Natural killer cell (primary cell): Measurements from ENCODE around the gene CD27. TPM values are rescaled to one million over a fixed set of nuclear protein-coding genes. Genes with fewer than 3 reads are reported as not detected.

Experiments used
- ATAC-seq, 3 donors: fragments of 150-1000 bp in 2 of 3; fragments of 200-7000 bp in 1 of 3; cut with Tn5 transposase; 1 replicate in 1 of 3; 2 replicates in 2 of 3; pipeline ENCODE4 v1.10.0; 2021; ENCODE audit warnings: mild to moderate bottlenecking in 2 of 3, moderate library complexity in 2 of 3
- DNase-seq, 2 donors: peaks; one replicate each; pipeline versions ENCODE4 v3.0.0 to v3.0.0-alpha.2; 2013 to 2021; ENCODE audit warnings: mixed read lengths in 1 of 2
- H3K27ac ChIP-seq: one replicate; pipeline ENCODE4 v1.5.1; 2013; ENCODE audit warnings: mild to moderate bottlenecking, low read length
- H3K27me3 ChIP-seq: one replicate; pipeline ENCODE4 v1.6.1; 2013; ENCODE audit warnings: low read length; ENCODE audit not compliant: control insufficient read depth, insufficient read depth
- H3K36me3 ChIP-seq: one replicate; pipeline ENCODE4 v1.6.1; 2013; ENCODE audit warnings: low read length; ENCODE audit not compliant: control insufficient read depth, insufficient read depth
- H3K4me1 ChIP-seq: one replicate; pipeline ENCODE4 v1.6.1; 2013; ENCODE audit warnings: low read length; ENCODE audit not compliant: control insufficient read depth, insufficient read depth
- H3K4me3 ChIP-seq: one replicate; pipeline ENCODE4 v1.5.1; 2013; ENCODE audit warnings: low read length
- H3K9me3 ChIP-seq: one replicate; pipeline ENCODE4 v1.6.1; 2013; ENCODE audit warnings: low read length; ENCODE audit not compliant: control insufficient read depth, insufficient read depth
- H3K27ac Mint-ChIP-seq, 2 donors: one replicate each; pipeline ENCODE4 v1.8.0; 2022; ENCODE audit warnings: mild to moderate bottlenecking in 2 of 2, mixed read lengths in 2 of 2, moderate library complexity in 1 of 2
- H3K27me3 Mint-ChIP-seq, 2 donors: one replicate each; pipeline ENCODE4 v1.8.0; 2022; ENCODE audit warnings: low read depth in 2 of 2, mixed read lengths in 2 of 2
- H3K36me3 Mint-ChIP-seq: one replicate; pipeline ENCODE4 v1.8.0; 2022; ENCODE audit warnings: mixed read lengths
- H3K4me1 Mint-ChIP-seq, 2 donors: one replicate each; pipeline ENCODE4 v1.8.0; 2022; ENCODE audit warnings: mixed read lengths in 2 of 2
- H3K4me3 Mint-ChIP-seq: one replicate; pipeline ENCODE4 v1.8.0; 2022; ENCODE audit warnings: mild to moderate bottlenecking, moderate library complexity, mixed read lengths
- H3K9me3 Mint-ChIP-seq, 2 donors: one replicate each; pipeline ENCODE4 v1.8.0; 2022; ENCODE audit warnings: mixed read lengths in 2 of 2
- CTCF ChIP-seq: fragments of 200-600 bp; IDR thresholded peaks from one replicate; pipeline ENCODE4 v1.8.0; 2022; ENCODE audit warnings: antibody characterized with exemption
- WGBS: methylation state at CpG from one replicate; pipeline ENCODE4 v1.1.7; 2013; ENCODE audit warnings: missing lambda C conversion rate; ENCODE audit not compliant: insufficient coverage; 5-methylcytosine and 5-hydroxymethylcytosine counted together
- intact Hi-C: fragments of 100-400 bp; cut with micrococcal nuclease; formaldehyde crosslinking; loops from one replicate; pipeline ENCODE4 v1.14.2; 2022
- total RNA-seq, 4 donors: library from RNA; stranded (reverse); fragments of 120-200 nt in 1 of 4; gene quantifications; one replicate each; pipeline versions ENCODE4 v1.2.3 to v1.2.4, GENCODE V29; 2013 to 2022

CD27 gene
- total RNA-seq, 3 donors from 2014 or later (not counting 1 experiment from before 2014, with no cell fraction given), result 2.7 to 13.7 (median 3.1) TPM

GRCh38 chr12:6463216-6463615 is 18.5 kb downstream of the CD27 start:
- DNase-seq (peak in 1 of 2 donors; percentile 62), ATAC-seq (peak in 1 of 3 donors; percentile 19)
- Histone ChIP-seq H3K27me3 (no peaks in the 10 kb centered on the region), H3K9me3 (no peaks in the 10 kb centered on the region), H3K4me3 (no peak overlapping the region), H3K4me1 (peaks cover 57% of the 10 kb centered on the region), H3K36me3 (peaks cover 60% of the 10 kb centered on the region), H3K27ac (peak overlapping the region; percentile 88)
- Mint-ChIP-seq H3K9me3 (no peaks in the 10 kb centered on the region), H3K4me3 (peak overlapping the region; percentile 80), H3K27ac (peak overlapping the region; percentile 95 to 97), H3K27me3 (no peaks in the 10 kb centered on the region), H3K4me1 (peaks cover 61 to 87% of the 10 kb centered on the region in 2 donors), H3K36me3 (peaks cover 19% of the 10 kb centered on the region)
- no peak for TF ChIP-seq CTCF
- 47% methylated on average over 6 of the region's 7 CpGs for WGBS
- intact Hi-C loops, result loop anchor here (2.0 to 5.0 kb wide), 2 partner anchors 126 to 144 kb away; partner anchors contain the start of gene CHD4

GRCh38 chr12:6463858-6464257 is 19.1 kb downstream of the CD27 start:
- intact Hi-C loops, result loop anchor here (2.0 to 5.0 kb wide), 2 partner anchors 127 to 143 kb away; partner anchors contain the start of gene CHD4
- H3K9me3 ChIP-seq, result no peaks in the 10 kb centered on the region
- H3K36me3 ChIP-seq, result peaks cover 57% of the 10 kb centered on the region
- peak overlapping the region; percentile 88 for H3K27ac ChIP-seq
- no peak overlapping the region for H3K4me3 ChIP-seq
- DNase-seq, result no peak
- Mint-ChIP-seq H3K36me3 (peaks cover 13% of the 10 kb centered on the region), H3K27ac (peak overlapping the region; percentile 95 to 97), H3K4me1 (peaks cover 68 to 87% of the 10 kb centered on the region in 2 donors), H3K27me3 (no peaks in the 10 kb centered on the region), H3K4me3 (peak overlapping the region; percentile 80), H3K9me3 (no peaks in the 10 kb centered on the region)
- H3K27me3 ChIP-seq, result no peaks in the 10 kb centered on the region
- WGBS, result 88% methylated on average over 6 of the region's 6 CpGs
- H3K4me1 ChIP-seq, result peaks cover 61% of the 10 kb centered on the region
- TF ChIP-seq CTCF, result no peak
- no peak for ATAC-seq

- ATAC-seq (no peak), DNase-seq (no peak)
- Mint-ChIP-seq H3K9me3 (no peaks in the 10 kb centered on the region), H3K27ac (peak overlapping the region; percentile 95 to 97), H3K36me3 (peaks cover 7% of the 10 kb centered on the region), H3K4me3 (peak overlapping the region; percentile 74), H3K27me3 (no peaks in the 10 kb centered on the region), H3K4me1 (peaks cover 74 to 89% of the 10 kb centered on the region in 2 donors)
- intact Hi-C loops, result loop anchor here (5.0 kb wide), 1 partner anchor 143 kb away; the partner anchor contains the start of gene CHD4
- H3K9me3 ChIP-seq, result no peaks in the 10 kb centered on the region
- H3K36me3 ChIP-seq, result peaks cover 50% of the 10 kb centered on the region
- no peak for TF ChIP-seq CTCF
- peak overlapping the region; percentile 88 for H3K27ac ChIP-seq
- H3K4me1 ChIP-seq, result peaks cover 68% of the 10 kb centered on the region
- 96% methylated on average over 8 of the region's 8 CpGs for WGBS
- no peak overlapping the region for H3K4me3 ChIP-seq
- H3K27me3 ChIP-seq, result no peaks in the 10 kb centered on the region
These were observed 19.8 kb downstream of the CD27 start for GRCh38 chr12:6464531-6464930.
